Measurements from ENCODE around the gene B4GALT1.

Gene B4GALT1

DNA sequence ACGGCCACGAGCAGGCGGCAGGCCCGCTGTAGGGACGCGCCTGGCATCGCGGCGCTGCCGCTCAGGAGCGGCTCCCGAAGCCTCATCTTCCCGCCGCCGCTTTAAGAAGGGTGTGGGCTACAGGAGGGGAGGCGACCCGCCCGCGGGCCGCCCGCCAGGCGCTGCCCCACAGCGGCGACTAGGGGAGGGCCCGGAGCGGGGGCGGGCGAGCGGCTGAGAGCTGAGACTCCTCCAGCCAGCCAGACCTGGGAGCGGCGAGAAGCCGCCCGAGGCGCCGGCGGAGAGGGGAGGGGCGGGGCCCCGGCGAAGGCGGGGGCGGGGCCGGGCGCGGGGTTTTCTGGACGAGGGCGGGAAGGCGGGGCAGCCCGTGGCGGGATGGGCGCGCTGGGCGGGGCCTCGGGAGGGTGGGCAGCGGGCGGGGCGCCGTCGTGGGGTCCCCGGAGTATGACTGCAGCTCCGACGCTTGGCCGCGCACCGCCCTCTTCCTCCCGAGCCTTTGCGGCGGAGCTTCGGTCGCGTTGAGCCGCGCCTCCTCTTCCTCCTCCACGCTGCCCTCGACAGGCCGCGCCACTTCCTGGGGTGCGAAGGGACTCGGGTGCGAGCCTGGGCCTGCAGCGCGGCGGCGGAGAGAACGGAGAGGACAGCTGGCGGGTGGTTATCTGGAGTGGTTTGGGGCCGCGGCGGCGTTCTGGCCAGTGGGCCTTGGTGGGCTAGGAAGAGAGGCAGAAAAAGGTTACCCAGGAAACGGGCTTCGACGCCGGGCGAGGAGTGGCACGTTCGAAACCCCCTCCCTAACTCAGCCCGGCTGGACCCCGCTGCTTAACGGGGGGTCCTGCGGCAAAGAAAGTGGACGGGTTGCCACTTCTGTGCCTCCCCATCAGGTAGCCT is at the start of gene B4GALT1:
TSS of gene B4GALT1 (minus strand) at position 253 of the 888 bp plus-strand sequence. CDS start at position 86, 167 bp downstream.
- no peak for TF ChIP-seq ZNF274 (IDR thresholded peaks at IDR 0.05; ENCODE audit: low read depth, low read length)
- peak within 1 kb of the TSS; percentile 81 for H3K4me3 ChIP-seq (ENCODE audit: low read length)

DNA sequence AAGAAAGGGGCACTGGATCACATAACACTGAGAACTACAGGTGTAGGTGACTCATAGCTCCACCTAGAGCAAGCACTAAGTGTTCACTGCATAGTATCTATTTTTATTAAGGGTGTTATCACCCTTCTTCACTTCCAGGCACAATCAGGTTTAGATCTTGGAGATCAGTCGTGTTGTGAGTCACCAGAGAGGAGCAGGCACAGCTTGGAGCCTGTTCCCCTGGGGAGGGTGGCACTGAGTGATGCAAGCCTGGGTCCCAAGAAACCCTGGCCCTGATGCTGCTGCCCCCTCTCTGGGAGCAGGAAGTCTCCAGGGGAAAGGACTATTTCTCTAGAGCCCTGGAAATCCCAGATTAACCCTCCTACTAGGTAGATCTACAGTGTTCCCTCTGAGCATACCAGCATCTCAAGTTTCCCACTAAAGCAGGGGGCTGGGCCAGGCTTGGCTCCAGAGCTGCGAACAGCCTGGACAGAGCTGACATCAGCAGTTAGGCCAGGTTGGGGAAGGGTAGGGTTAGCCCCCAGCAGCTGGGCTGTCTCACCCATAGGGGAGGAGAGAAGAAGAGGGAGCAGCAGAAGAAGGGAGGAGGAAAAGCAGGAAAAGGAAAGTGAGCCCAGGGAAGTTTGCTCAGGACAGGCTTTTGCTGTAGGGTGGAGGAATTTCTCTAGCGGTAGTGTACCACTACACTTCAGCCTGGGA is 44.7 kb upstream of the B4GALT1 start:
- no peak overlapping the region for H3K4me3 ChIP-seq (ENCODE audit: low read length)
- TF ChIP-seq ZNF274 (IDR thresholded peaks at IDR 0.05; ENCODE audit: low read depth, low read length) = no peak

DNA sequence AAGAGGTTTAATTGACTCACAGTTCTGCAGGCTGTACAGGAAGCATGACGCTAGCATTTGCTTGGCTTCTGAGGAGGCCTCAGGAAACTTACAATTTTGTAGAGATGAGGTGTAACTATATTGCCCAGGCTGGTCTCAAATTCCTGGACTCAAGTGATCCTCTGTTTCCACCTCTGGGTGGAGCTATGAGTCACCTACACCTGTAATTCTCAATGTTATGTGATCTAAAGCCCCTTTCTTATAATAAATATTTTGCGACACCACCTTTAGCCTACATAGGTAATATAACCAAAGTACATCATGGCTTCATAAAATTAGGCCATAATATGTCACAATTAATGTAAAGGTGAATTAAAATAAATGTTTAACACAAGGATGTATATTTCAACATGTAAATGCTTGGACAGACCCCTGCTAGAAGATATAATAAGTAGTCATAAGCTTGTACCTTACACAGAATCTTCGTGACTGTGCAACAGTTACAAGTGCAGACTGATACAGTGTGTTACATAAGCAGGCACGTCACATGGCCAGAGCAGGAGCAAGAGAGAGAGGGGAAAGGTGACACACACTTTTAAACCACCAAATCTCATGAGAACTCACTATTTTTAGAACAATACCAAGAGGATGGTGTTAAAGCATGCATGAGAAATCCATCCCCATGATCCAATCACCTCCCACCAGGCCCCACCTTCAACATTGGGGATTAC is 43.0 kb upstream of the B4GALT1 start:
- H3K4me3 ChIP-seq (ENCODE audit: low read length) = no peak overlapping the region
- TF ChIP-seq ZNF274 (IDR thresholded peaks at IDR 0.05; ENCODE audit: low read depth, low read length) = no peak

- TF ChIP-seq ZNF274 (IDR thresholded peaks at IDR 0.05; ENCODE audit: low read depth, low read length) = no peak
- no peak overlapping the region for H3K4me3 ChIP-seq (ENCODE audit: low read length)
Measured at GRCh38 chr9:33209394-33209793, 42.3 kb upstream of the B4GALT1 start.

- H3K4me3 ChIP-seq (ENCODE audit: low read length) = no peak overlapping the region; the same call in 1 of the 2 replicates
- TF ChIP-seq ZNF274 (IDR thresholded peaks at IDR 0.05; ENCODE audit: low read depth, low read length) = no peak
Measured at GRCh38 chr9:33202552-33203201, 35.5 kb upstream of the B4GALT1 start.

DNA sequence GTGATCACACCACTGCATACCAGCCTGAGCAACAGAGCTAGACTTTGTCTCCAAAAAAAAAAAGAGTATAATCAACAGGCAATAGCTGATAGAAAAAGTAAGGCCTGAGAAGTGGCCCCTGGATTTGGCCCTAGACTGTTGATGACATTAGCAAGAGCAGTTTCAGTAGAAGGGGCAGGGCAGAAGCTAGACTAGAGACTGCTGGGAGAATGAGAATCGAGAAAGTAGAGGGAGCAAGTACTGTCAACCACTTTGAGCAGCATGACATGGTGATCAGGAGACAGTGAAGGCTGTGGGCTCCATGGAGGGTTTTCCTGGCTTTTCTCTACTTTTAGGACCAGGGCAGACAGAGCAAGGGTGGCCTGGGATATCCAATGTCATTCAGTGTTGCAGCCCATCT is 34.9 kb upstream of the B4GALT1 start:
- TF ChIP-seq ZNF274 (IDR thresholded peaks at IDR 0.05; ENCODE audit: low read depth, low read length) = no peak
- no peak overlapping the region for H3K4me3 ChIP-seq (ENCODE audit: low read length)

DNA sequence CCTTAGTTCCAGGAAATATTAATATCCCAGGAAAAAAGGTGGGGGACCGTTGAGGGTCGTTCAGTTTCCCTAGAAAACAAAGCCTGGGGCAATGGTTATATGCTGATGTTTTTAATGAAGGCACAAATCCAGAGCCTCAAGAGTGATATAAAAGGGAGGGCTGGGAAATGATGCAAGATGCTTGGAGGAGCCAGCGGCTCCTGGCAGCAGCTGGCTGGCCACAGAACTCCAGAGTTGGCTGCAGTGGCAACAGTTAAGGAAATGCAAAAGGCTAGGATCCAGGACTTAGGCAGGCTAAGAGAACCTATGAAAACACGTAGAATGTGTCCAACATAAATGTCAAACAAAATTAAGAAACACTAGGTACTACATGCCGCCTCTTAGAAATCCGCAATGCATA is 31.0 kb upstream of the B4GALT1 start:
- no peak for TF ChIP-seq ZNF274 (IDR thresholded peaks at IDR 0.05; ENCODE audit: low read depth, low read length)
- no peak overlapping the region for H3K4me3 ChIP-seq (ENCODE audit: low read length)

DNA sequence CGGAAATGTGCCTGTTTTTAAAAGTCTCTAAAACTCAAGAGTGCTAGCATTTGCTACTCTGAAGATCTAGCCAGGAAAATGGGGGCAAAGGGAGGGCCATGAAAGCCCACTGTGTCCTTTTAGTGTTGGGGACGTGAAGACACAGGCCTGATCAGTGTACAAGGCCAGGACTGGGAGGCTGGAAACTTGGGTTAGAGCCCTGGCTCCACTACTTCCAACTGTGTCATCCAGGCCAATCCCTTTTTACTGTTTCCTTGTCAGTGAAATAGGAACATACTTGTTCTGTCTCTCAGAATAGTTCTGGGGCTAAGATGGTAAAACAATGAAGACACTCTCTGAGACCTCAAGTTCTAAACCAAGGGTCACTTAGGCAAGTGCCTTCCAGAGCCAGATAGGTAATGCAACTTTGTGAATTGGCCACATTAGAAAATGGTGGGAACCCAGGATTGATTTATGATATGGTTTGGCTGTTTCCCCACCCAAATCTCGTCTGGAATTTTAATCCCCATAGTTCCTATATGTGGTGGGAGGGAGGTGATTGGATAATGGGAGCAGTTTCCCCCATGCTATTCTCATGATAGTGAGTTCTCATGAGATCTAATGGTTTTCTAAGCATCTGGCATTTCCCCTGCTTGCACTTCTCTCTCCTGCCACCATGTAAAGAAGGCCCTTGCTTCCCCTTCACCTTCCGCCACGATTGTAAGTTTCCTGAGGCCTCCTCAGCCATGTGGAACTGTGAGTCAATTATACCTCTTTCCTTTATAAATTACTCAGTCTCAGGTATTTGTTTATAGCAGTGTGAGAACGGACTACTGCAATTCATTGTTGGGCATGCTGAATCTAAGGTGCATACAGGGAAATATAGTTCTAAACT is 30.4 kb upstream of the B4GALT1 start:
- H3K4me3 ChIP-seq (ENCODE audit: low read length) = no peak overlapping the region
- TF ChIP-seq ZNF274 (IDR thresholded peaks at IDR 0.05; ENCODE audit: low read depth, low read length) = no peak

GRCh38 chr9:33196736-33197135 is 29.6 kb upstream of the B4GALT1 start:
- no peak for TF ChIP-seq ZNF274 (IDR thresholded peaks at IDR 0.05; ENCODE audit: low read depth, low read length)
- H3K4me3 ChIP-seq (ENCODE audit: low read length) = no peak overlapping the region

DNA sequence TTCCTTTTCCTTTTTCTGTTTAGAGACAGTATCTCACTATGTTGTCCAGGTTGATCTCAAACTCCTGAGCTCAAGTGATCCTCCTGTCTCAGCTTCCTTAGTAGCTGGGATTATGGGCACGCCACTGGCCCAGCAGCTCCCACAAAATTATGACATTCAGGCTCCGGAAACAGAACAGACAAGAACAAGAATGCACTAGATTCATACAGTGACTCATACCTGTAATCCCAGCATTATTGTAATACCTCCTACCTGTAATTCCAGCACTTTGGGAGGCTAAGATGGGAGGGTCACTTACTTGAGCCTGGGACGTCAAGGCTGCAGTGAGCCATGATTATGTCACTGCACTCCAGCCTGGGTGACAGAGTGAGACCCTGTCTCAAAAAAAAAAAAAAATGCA is 26.7 kb upstream of the B4GALT1 start:
- no peak for TF ChIP-seq ZNF274 (IDR thresholded peaks at IDR 0.05; ENCODE audit: low read depth, low read length)
- no peak overlapping the region for H3K4me3 ChIP-seq (ENCODE audit: low read length)

DNA sequence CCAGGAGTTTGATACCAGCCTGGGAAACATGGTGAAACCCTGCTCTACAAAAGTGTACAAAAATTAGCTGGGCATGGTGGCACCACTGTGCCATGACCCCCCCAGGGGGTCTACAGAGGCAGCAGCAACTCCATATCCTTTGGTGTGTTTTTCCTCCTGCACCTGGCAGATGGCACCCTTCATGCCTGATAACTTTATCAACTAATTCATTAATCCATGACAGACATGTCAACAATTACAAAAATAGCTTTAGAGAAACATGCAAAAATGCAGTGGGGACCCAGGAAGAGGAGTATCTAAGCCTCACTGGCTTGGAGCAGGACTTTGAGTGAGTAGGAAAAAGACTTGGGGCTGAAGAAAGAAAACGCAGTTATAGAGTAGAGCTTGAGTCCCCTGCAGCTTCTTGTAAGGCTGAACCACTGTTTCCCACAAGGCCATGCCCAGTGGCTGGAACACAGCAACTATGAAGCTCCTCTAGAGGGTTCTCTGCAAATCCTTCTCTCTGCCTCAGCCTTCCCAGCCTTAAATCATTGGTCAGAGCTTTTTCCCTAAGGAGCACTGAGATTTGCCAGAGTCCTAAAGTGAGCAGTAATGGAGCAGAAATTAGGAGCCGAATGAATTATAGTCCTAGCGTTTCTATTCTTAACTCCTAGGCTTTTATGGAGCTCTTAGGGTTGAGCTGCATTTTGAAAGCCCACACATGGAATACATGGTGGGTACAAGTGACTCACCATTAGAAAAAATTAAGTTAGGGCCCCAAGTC is 25.5 kb upstream of the B4GALT1 start:
- TF ChIP-seq ZNF274 (IDR thresholded peaks at IDR 0.05; ENCODE audit: low read depth, low read length) = no peak
- no peak overlapping the region for H3K4me3 ChIP-seq (ENCODE audit: low read length)

- no peak for TF ChIP-seq ZNF274 (IDR thresholded peaks at IDR 0.05; ENCODE audit: low read depth, low read length)
- H3K4me3 ChIP-seq (ENCODE audit: low read length) = no peak overlapping the region
Measured at GRCh38 chr9:33190021-33190705, 23.0 kb upstream of the B4GALT1 start.

Data from GM08714 (cell line).